HCT116 (cell line): ENCODE measurements around the gene CDK16. TPM values are rescaled to one million over a fixed set of nuclear protein-coding genes. Genes with fewer than 3 reads are reported as not detected.

Source experiments
- ATAC-seq: fragments of 200-7000 bp; cut with Tn5 transposase; 2 replicates; pipeline ENCODE4 v1.9.1; 2020; ENCODE audit warnings: mild to moderate bottlenecking, moderate library complexity
- BruUV-seq: library from RNA; stranded (reverse); fragments of 400-500 nt; replicated peaks from 2 replicates; lab custom pipeline; 2021; lab: Mats Ljungman, UMichigan
- CTCF ChIA-PET: fragments of 300-600 bp; sonication (Branson Sonifier 250); formaldehyde crosslinking; loops from one replicate; lab custom pipeline; 2021; ENCODE audit warnings: antibody characterized with exemption; lab: Charles Lee
- POLR2A ChIA-PET: fragments of 300-600, 350-600 bp; sonication (Branson Sonifier 250); formaldehyde crosslinking; loops from one replicate; lab custom pipeline; 2021; ENCODE audit warnings: antibody characterized with exemption; lab: Charles Lee
- RAD21 ChIA-PET, 2 experiments: fragments of 300-600 bp; sonication (Branson Sonifier 250); formaldehyde crosslinking; loops; one replicate each; lab custom pipeline; 2023; ENCODE audit warnings: low total read pairs in 2 of 2; ENCODE audit not compliant: uncharacterized antibody in 2 of 2, unreplicated experiment in 2 of 2, low non-redundant PET in 1 of 2; lab: Charles Lee
- DNase-seq: peaks from one replicate; pipeline ENCODE4 v3.0.0-alpha.2; 2010; ENCODE audit warnings: low read depth, low spot score
- H2AFZ ChIP-seq: fragments of 200-600 bp; shearing (Covaris generic), sonication (generic); 2 replicates; pipeline ENCODE4 v1.6.1; 2017; ENCODE audit warnings: low read depth, mixed run types, mixed read lengths, antibody characterized with exemption, low read length; ENCODE audit not compliant: poor library complexity, severe bottlenecking
- H3K27ac ChIP-seq: 2 replicates; pipeline ENCODE4 v1.5.1; 2012; ENCODE audit warnings: low read depth, low read length
- H3K27me3 ChIP-seq: fragments of 200-600 bp; sonication (generic); 2 replicates; pipeline ENCODE4 v1.6.1; 2016; ENCODE audit warnings: mixed run types, low read length, mixed read lengths; ENCODE audit not compliant: insufficient read depth
- H3K36me3 ChIP-seq, 2 experiments: fragments of 200-500 bp in 1 of 2; fragments of 200-600 bp in 1 of 2; sonication (Bioruptor generic) in 1 of 2; sonication (generic) in 1 of 2; 2 replicates each; pipeline versions ENCODE4 v1.5.1 to v1.6.1; 2014 to 2016; ENCODE audit warnings: low read length in 2 of 2, inconsistent platforms in 1 of 2, mixed read lengths in 1 of 2, mixed run types in 1 of 2; ENCODE audit not compliant: insufficient read depth in 2 of 2, control insufficient read depth in 1 of 2
- H3K4me1 ChIP-seq, 2 experiments: fragments of 200-600 bp in 1 of 2; sonication (generic) in 1 of 2; 2 replicates each; pipeline versions ENCODE4 v1.5.1 to v1.6.1; 2012 to 2017; ENCODE audit warnings: low read length in 2 of 2, inconsistent platforms in 1 of 2, mild to moderate bottlenecking in 1 of 2, mixed read lengths in 1 of 2, mixed run types in 1 of 2, moderate library complexity in 1 of 2; ENCODE audit not compliant: insufficient read depth in 2 of 2, control insufficient read depth in 1 of 2
- H3K4me2 ChIP-seq: fragments of 200-600 bp; sonication (generic); 2 replicates; pipeline ENCODE4 v1.6.1; 2017; ENCODE audit warnings: mixed run types, low read length, mixed read lengths
- H3K4me3 ChIP-seq, 2 experiments: fragments of 200-600 bp in 1 of 2; sonication (generic) in 1 of 2; replicated peaks in 1 of 2; 2 replicates each; pipeline ENCODE4 v1.5.1; 2011 to 2016; ENCODE audit warnings: low read length in 2 of 2, control low read depth in 1 of 2, low read depth in 1 of 2, mild to moderate bottlenecking in 1 of 2, mixed read lengths in 1 of 2, mixed run types in 1 of 2
- H3K79me2 ChIP-seq: fragments of 200-600 bp; sonication (generic); 2 replicates; pipeline ENCODE4 v1.6.1; 2017; ENCODE audit warnings: mild to moderate bottlenecking, mixed run types, low read length, moderate library complexity, mixed read lengths; ENCODE audit not compliant: insufficient read depth
- H3K9ac ChIP-seq: fragments of 200-600 bp; sonication (generic); 2 replicates; pipeline ENCODE4 v1.6.1; 2016; ENCODE audit warnings: low read length, mixed read lengths
- H3K9me2 ChIP-seq: fragments of 200-600 bp; sonication (generic), shearing (Covaris generic); 2 replicates; pipeline ENCODE4 v1.6.1; 2017; ENCODE audit warnings: mixed run types, mild to moderate bottlenecking, moderate library complexity; ENCODE audit not compliant: insufficient read depth
- H3K9me3 ChIP-seq, 2 experiments: fragments of 200-500 bp in 1 of 2; fragments of 200-600 bp in 1 of 2; sonication (Bioruptor generic) in 1 of 2; sonication (generic) in 1 of 2; 2 replicates each; pipeline ENCODE4 v1.6.1; 2014 to 2017; ENCODE audit warnings: low read length in 2 of 2, mixed read lengths in 2 of 2, inconsistent platforms in 1 of 2, low read depth in 1 of 2, mild to moderate bottlenecking in 1 of 2, mixed run types in 1 of 2, moderate library complexity in 1 of 2; ENCODE audit not compliant: control insufficient read depth in 1 of 2, insufficient read depth in 1 of 2
- H4K20me1 ChIP-seq: fragments of 200-600 bp; sonication (generic), shearing (Covaris generic); 2 replicates; pipeline ENCODE4 v1.6.1; 2017; ENCODE audit warnings: mixed run types, mild to moderate bottlenecking, moderate library complexity; ENCODE audit not compliant: insufficient read depth
- CBX3 ChIP-seq: IDR thresholded peaks from 2 replicates; pipeline ENCODE4 v1.6.1; 2012; ENCODE audit warnings: low read depth
- CEBPB ChIP-seq: IDR thresholded peaks from 2 replicates; pipeline ENCODE4 v1.6.1; 2012; ENCODE audit warnings: low read depth
- EGR1 ChIP-seq: IDR thresholded peaks from 2 replicates; pipeline ENCODE4 v1.6.1; 2012; ENCODE audit warnings: low read depth
- ELF1 ChIP-seq: IDR thresholded peaks from 2 replicates; pipeline ENCODE4 v1.6.1; 2012; ENCODE audit warnings: low read depth, borderline replicate concordance
- EZH2 ChIP-seq: fragments of 200-600 bp; sonication (generic); IDR thresholded peaks from 2 replicates; pipeline ENCODE4 v1.6.1; 2017; ENCODE audit warnings: antibody characterized with exemption, mixed run types
- EZH2phosphoT487 ChIP-seq: fragments of 200-600 bp; IDR thresholded peaks from 2 replicates; pipeline ENCODE4 v1.6.1; 2018; ENCODE audit warnings: antibody characterized with exemption, borderline replicate concordance
- FOSL1 ChIP-seq: IDR thresholded peaks from 2 replicates; pipeline ENCODE4 v1.6.1; 2012; ENCODE audit warnings: low read depth
- JUND ChIP-seq: IDR thresholded peaks from 2 replicates; pipeline ENCODE4 v1.6.1; 2012
- POLR2A ChIP-seq: IDR thresholded peaks from 2 replicates; pipeline ENCODE4 v1.7.0; 2011; ENCODE audit warnings: borderline replicate concordance; ENCODE audit not compliant: insufficient read depth, insufficient read length; ENCODE audit errors: extremely low read depth
- RAD21 ChIP-seq: IDR thresholded peaks from 2 replicates; pipeline ENCODE4 v1.6.1; 2012; ENCODE audit warnings: low read depth, mild to moderate bottlenecking
- SP1 ChIP-seq: IDR thresholded peaks from 2 replicates; pipeline ENCODE4 v1.6.1; 2012; ENCODE audit warnings: low read depth
- YY1 ChIP-seq: IDR thresholded peaks from 2 replicates; pipeline ENCODE4 v1.6.1; 2011; ENCODE audit warnings: low read length, low read depth, moderate library complexity, mild to moderate bottlenecking; ENCODE audit not compliant: insufficient replicate concordance; ENCODE audit errors: extremely low read depth
- ZNF274 ChIP-seq: fragments of 200-500 bp; sonication (Bioruptor generic); IDR thresholded peaks from 2 replicates; pipeline ENCODE4 v1.6.1; 2014; ENCODE audit warnings: mild to moderate bottlenecking, low read depth, low read length, inconsistent platforms
- intact Hi-C: fragments of 100-400 bp; cut with micrococcal nuclease; formaldehyde crosslinking; loops from 2 replicates; pipeline ENCODE4 v1.10.0; 2022
- total RNA-seq: library from RNA; stranded (reverse); gene quantifications from one replicate; pipeline ENCODE4 v1.2.1, GENCODE V29; 2021; ENCODE audit not compliant: unreplicated experiment
- TF ChIP-seq, protein P1 (sequence below): IDR thresholded peaks from 2 replicates; pipeline ENCODE4 v1.6.1; 2012
- TF ChIP-seq, protein P2 (sequence below): IDR thresholded peaks from 2 replicates; pipeline ENCODE4 v1.6.1; 2012; ENCODE audit warnings: low read depth
- TF ChIP-seq, protein P3 (sequence below), 3 experiments: fragments of 200-600 bp in 1 of 3; sonication (generic) in 1 of 3; IDR thresholded peaks in 2 of 3; conservative IDR thresholded peaks in 1 of 3; 2 replicates each; pipeline ENCODE4 v1.5.1; 2012 to 2017; ENCODE audit warnings: low read depth in 2 of 3, low read length in 2 of 3, antibody characterized with exemption in 1 of 3, borderline replicate concordance in 1 of 3, control low read depth in 1 of 3, mild to moderate bottlenecking in 1 of 3, mixed read lengths in 1 of 3, mixed run types in 1 of 3, moderate library complexity in 1 of 3; ENCODE audit not compliant: insufficient read depth in 1 of 3

CDK16 gene
- total RNA-seq, 1 experiment from 2014 or later: 131 TPM

DNA sequence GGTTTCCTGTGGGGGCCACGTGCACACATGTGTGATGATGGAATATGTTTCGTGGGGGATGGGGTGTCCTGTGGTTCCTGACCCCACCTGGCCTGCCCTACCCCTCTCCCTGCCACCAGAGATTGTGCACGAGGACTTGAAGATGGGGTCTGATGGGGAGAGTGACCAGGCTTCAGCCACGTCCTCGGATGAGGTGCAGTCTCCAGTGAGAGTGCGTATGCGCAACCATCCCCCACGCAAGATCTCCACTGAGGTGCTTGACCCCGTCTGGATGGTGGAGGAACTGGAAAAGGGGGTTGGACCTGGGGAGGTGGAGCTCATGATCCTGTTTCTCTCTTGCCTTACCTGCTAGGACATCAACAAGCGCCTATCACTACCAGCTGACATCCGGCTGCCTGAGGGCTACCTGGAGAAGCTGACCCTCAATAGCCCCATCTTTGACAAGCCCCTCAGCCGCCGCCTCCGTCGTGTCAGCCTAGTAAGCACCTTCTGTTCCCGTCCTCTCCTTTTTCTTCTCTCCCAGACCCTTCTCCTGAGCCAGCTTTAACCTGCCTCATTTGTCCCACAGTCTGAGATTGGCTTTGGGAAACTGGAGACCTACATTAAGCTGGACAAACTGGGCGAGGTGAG is 5.9 kb downstream of the CDK16 start:
- intact Hi-C loops: no loop called here
- ChIA-PET POLR2A (no interaction called here), RAD21 (no interaction called here), CTCF (no interaction called here)
- ATAC-seq (no peak), DNase-seq (no peak)
- BruUV-seq: no TSS peak
- Histone ChIP-seq H3K4me3 (no peak overlapping the region), H3K9me2 (no peaks in the 10 kb centered on the region), H3K9ac (no peak overlapping the region), H3K27me3 (no peaks in the 10 kb centered on the region), H4K20me1 (no peaks in the 10 kb centered on the region), H3K36me3 (peaks cover 14 to 28% of the 10 kb centered on the region in 2 experiments), H3K27ac (no peak overlapping the region), H3K4me2 (no peak overlapping the region), H3K9me3 (no peaks in the 10 kb centered on the region), H3K4me1 (peaks cover 0 to 12% of the 10 kb centered on the region in 2 experiments; a peak in 3 of 4 replicates), H2AFZ (no peak overlapping the region), H3K79me2 (peaks cover 41% of the 10 kb centered on the region)
- TF ChIP-seq YY1: no peak
- no peak for TF ChIP-seq CBX3
- TF ChIP-seq ELF1: no peak

DNA sequence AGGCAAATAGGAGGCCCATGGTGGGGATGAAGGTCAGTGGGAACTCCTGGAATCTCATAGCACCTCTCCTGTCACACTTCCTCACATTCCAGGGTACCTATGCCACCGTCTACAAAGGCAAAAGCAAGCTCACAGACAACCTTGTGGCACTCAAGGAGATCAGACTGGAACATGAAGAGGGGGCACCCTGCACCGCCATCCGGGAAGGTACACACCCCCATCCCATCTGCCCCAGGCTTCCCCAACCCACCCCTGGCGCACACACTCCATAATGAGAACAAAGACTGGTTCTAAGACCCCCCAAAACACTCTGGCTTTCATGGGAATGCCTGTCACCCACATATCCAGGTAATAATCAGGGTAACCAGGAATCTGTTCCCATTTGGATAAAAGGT is 6.4 kb downstream of the CDK16 start:
- DNase-seq (no peak), ATAC-seq (no peak)
- intact Hi-C loops: no loop called here
- BruUV-seq: no TSS peak
- H4K20me1 ChIP-seq: no peaks in the 10 kb centered on the region
- peaks cover 14 to 28% of the 10 kb centered on the region in 2 experiments for H3K36me3 ChIP-seq
- CTCF ChIA-PET: no interaction called here
- H3K9me2 ChIP-seq: no peaks in the 10 kb centered on the region
- peaks cover 36% of the 10 kb centered on the region for H3K79me2 ChIP-seq
- RAD21 ChIA-PET: no interaction called here
- H3K27ac ChIP-seq: no peak overlapping the region
- POLR2A ChIA-PET: no interaction called here
- no peak overlapping the region for H3K4me2 ChIP-seq
- H3K4me3 ChIP-seq: no peak overlapping the region
- no peak overlapping the region for H2AFZ ChIP-seq
- no peak for TF ChIP-seq RAD21
- TF ChIP-seq CBX3: no peak
- no peak for TF ChIP-seq EZH2
- no peak for TF ChIP-seq SP1
- TF ChIP-seq YY1: no peak
- TF ChIP-seq, protein P1, sequence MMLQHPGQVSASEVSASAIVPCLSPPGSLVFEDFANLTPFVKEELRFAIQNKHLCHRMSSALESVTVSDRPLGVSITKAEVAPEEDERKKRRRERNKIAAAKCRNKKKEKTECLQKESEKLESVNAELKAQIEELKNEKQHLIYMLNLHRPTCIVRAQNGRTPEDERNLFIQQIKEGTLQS: no peak
- no peak for TF ChIP-seq ELF1
- TF ChIP-seq POLR2A: no peak
- TF ChIP-seq, protein P2, sequence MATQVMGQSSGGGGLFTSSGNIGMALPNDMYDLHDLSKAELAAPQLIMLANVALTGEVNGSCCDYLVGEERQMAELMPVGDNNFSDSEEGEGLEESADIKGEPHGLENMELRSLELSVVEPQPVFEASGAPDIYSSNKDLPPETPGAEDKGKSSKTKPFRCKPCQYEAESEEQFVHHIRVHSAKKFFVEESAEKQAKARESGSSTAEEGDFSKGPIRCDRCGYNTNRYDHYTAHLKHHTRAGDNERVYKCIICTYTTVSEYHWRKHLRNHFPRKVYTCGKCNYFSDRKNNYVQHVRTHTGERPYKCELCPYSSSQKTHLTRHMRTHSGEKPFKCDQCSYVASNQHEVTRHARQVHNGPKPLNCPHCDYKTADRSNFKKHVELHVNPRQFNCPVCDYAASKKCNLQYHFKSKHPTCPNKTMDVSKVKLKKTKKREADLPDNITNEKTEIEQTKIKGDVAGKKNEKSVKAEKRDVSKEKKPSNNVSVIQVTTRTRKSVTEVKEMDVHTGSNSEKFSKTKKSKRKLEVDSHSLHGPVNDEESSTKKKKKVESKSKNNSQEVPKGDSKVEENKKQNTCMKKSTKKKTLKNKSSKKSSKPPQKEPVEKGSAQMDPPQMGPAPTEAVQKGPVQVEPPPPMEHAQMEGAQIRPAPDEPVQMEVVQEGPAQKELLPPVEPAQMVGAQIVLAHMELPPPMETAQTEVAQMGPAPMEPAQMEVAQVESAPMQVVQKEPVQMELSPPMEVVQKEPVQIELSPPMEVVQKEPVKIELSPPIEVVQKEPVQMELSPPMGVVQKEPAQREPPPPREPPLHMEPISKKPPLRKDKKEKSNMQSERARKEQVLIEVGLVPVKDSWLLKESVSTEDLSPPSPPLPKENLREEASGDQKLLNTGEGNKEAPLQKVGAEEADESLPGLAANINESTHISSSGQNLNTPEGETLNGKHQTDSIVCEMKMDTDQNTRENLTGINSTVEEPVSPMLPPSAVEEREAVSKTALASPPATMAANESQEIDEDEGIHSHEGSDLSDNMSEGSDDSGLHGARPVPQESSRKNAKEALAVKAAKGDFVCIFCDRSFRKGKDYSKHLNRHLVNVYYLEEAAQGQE: no peak
- no peak for TF ChIP-seq JUND
- no peak for TF ChIP-seq EGR1
- TF ChIP-seq, protein P3, sequence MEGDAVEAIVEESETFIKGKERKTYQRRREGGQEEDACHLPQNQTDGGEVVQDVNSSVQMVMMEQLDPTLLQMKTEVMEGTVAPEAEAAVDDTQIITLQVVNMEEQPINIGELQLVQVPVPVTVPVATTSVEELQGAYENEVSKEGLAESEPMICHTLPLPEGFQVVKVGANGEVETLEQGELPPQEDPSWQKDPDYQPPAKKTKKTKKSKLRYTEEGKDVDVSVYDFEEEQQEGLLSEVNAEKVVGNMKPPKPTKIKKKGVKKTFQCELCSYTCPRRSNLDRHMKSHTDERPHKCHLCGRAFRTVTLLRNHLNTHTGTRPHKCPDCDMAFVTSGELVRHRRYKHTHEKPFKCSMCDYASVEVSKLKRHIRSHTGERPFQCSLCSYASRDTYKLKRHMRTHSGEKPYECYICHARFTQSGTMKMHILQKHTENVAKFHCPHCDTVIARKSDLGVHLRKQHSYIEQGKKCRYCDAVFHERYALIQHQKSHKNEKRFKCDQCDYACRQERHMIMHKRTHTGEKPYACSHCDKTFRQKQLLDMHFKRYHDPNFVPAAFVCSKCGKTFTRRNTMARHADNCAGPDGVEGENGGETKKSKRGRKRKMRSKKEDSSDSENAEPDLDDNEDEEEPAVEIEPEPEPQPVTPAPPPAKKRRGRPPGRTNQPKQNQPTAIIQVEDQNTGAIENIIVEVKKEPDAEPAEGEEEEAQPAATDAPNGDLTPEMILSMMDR (IDR thresholded peaks at IDR 0.05 in 2 of 3, conservative IDR thresholded peaks at IDR 0.05 in 1 of 3; ENCODE audit: borderline replicate concordance in 1 of 3, insufficient read depth in 1 of 3, low read depth in 2 of 3, low read length in 2 of 3): no peak
- no peak for TF ChIP-seq ZNF274
- TF ChIP-seq FOSL1: no peak
- no peak for TF ChIP-seq EZH2phosphoT487
- no peak for TF ChIP-seq CEBPB
- H3K27me3 ChIP-seq: no peaks in the 10 kb centered on the region
- H3K9ac ChIP-seq: no peak overlapping the region
- no peaks in the 10 kb centered on the region for H3K9me3 ChIP-seq
- peaks cover 0 to 7% of the 10 kb centered on the region in 2 experiments; a peak in 3 of 4 replicates for H3K4me1 ChIP-seq
